HG03280 (cell line): ENCODE measurements around the gene SLC49A4.

Experiments used
- ATAC-seq: cut with Tn5 transposase; IDR thresholded peaks from one replicate; pipeline ENCODE4 v1.9.1; 2021; ENCODE audit warnings: mild to moderate bottlenecking, moderate library complexity; ENCODE audit not compliant: unreplicated experiment

The SLC49A4 gene

GRCh38 chr3:122784436-122784835 lies 10.4 kb upstream of the SLC49A4 start:
- no peak for ATAC-seq

- no peak for ATAC-seq
These were observed 9.6 kb upstream of the SLC49A4 start for GRCh38 chr3:122785231-122785630.

- no peak for ATAC-seq
These were observed 8.8 kb upstream of the SLC49A4 start for GRCh38 chr3:122786066-122786465.

GRCh38 chr3:122787872-122788271 lies 7.0 kb upstream of the SLC49A4 start:
- no peak for ATAC-seq

- no peak for ATAC-seq
These were observed 5.1 kb upstream of the SLC49A4 start for GRCh38 chr3:122789585-122790273.

GRCh38 chr3:122793568-122794416 lies 1.1 kb upstream of the SLC49A4 start, which contains the start of gene HSPBAP1:
HSPBAP1 (minus strand) TSS chr3:122793831; CDS start chr3:122793680, 151 bp downstream.
- ATAC-seq: peak; percentile 67

- no peak for ATAC-seq
These were observed 438 bp upstream of the SLC49A4 start for GRCh38 chr3:122794483-122794778.

- ATAC-seq: no peak
These were observed 866 bp downstream of the SLC49A4 start for GRCh38 chr3:122795674-122796195.

GRCh38 chr3:122797291-122797690 lies 2.4 kb downstream of the SLC49A4 start:
- no peak for ATAC-seq

- ATAC-seq: no peak
These were observed 4.5 kb downstream of the SLC49A4 start for GRCh38 chr3:122799322-122799721.

GRCh38 chr3:122800031-122800430 lies 5.2 kb downstream of the SLC49A4 start:
- no peak for ATAC-seq

- ATAC-seq: no peak
These were observed 5.9 kb downstream of the SLC49A4 start for GRCh38 chr3:122800706-122801237.

GRCh38 chr3:122802323-122802722 lies 7.5 kb downstream of the SLC49A4 start:
- no peak for ATAC-seq

- no peak for ATAC-seq
These were observed 9.1 kb downstream of the SLC49A4 start for GRCh38 chr3:122803977-122804376.

GRCh38 chr3:122810734-122811133 lies 15.9 kb downstream of the SLC49A4 start:
- ATAC-seq: no peak

- no peak for ATAC-seq
These were observed 21.7 kb downstream of the SLC49A4 start for GRCh38 chr3:122816587-122816986.

GRCh38 chr3:122824465-122825381 lies 29.9 kb downstream of the SLC49A4 start:
- no peak for ATAC-seq

GRCh38 chr3:122825460-122825859 lies 30.6 kb downstream of the SLC49A4 start:
- no peak for ATAC-seq

- no peak for ATAC-seq
These were observed 31.4 kb downstream of the SLC49A4 start for GRCh38 chr3:122826278-122826677.

- ATAC-seq: no peak
These were observed 33.4 kb downstream of the SLC49A4 start for GRCh38 chr3:122828281-122828680.

GRCh38 chr3:122835590-122835989 lies 40.7 kb downstream of the SLC49A4 start:
- ATAC-seq: no peak
